Measurements from ENCODE around the gene CGREF1.
"Not testable (repeated sequence)": the region's sequence is repeated elsewhere in the genome, so short reads cannot be mapped to it uniquely, and the experiment has no call there.

Gene CGREF1

DNA sequence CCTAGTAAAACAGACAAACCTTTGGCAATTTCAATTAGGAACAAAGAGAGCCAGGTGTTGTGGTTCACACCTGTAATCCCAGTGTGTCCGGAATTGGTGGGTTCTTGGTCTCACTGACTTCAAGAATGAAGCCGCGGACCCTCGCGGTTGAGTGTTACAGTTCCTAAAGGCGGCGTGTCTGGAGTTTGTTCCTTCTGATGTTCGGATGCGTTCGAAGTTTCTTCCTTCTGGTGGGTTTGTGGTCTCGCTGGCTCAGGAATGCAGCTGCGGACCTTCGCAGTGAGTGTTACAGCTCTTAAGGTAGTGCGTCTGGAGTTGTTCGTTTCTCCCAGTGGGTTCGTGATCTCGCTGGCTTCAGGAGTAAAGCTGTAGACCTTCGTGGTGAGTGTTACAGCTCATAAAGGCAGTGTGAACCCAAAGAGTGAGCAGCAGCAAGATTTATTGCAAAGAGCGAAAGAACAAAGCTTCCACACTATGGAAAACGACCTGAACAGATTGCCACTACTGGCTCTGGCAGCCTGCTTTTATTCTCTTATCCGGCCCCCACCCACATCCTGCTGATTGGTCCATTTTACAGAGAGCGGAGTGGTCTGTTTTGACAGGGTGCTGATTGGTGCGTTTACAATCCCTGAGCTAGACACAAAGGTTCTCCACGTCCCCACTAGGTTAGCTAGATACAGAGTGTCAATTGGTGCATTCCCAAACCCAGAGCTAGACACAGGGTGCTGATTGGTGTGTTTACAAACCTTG, 8.2 kb downstream of the CGREF1 start:
- DNase-seq, result not testable (repeated sequence)

- DNase-seq, result no peak
These were observed 9.8 kb downstream of the CGREF1 start for GRCh38 chr2:27109083-27109482.

DNA sequence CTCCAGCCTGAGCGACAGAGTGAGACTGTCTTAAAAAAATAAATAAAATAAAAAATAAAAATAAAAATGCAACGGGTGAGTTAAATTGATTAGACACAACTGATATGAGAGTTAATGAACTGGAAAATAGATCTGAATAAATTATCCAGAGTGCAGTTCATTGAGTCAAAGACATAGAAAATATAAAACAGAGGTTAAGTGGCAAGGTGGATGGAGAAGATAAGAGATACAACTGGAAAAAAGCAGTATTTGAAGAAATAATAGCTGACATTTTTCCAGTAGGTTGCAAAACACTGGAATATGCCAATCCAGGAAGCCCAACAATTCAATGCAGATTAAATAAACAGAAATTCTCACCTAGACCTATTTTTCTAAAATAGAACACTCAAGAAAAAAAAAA, 10.7 kb downstream of the CGREF1 start:
- no peak for DNase-seq

DNA sequence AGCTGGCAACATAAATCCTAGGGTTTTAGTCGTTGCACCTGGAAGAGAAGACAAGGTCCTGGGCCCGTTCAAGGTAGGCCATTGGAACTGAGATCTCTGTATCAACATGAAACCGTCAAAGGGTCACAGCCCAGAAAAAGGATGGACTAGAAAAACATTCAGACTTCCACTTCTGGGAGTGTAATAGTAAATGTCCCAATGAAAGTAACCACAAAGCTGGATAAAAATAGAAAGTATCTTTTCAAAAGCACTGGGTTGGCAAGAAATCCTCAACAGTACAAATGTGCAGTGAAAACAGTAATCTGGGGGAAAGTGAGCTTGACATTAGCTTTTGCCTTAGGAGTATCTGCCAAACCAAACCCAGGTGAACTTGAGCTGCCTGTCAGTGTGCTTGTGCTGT, 12.9 kb downstream of the CGREF1 start:
- no peak for DNase-seq

DNA sequence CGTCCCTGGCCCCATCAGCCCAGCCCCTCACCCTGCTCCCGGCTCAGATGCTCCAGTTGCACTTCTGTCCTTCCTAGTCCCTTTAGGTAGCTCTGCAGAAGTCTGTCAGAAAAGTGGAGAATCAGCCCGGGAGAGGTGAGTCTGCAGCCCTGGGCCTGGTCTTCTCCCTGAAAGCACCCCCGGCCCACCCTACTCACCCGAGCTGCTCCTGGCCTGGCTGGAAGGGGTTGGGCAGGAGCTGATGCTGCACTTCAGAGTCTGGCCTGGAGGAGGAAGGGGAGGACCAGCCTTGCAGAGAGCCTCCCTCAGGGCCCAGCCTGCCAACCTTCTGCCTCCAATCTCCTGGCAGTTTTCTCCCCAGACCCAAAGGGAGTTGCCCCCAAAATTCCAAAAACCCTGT, 16.6 kb downstream of the CGREF1 start:
- DNase-seq, result no peak

DNA sequence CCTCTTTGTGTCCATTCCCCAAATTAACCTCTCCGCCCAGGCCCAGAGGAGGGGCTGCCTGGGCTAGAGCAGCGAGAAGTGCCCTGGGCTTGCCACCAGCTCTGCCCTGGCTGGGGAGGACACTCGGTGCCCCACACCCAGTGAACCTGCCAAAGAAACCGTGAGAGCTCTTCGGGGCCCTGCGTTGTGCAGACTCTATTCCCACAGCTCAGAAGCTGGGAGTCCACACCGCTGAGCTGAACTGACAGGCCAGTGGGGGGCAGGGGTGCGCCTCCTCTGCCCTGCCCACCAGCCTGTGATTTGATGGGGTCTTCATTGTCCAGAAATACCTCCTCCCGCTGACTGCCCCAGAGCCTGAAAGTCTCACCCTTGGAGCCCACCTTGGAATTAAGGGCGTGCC, 18.9 kb downstream of the CGREF1 start:
- DNase-seq, result no peak

GRCh38 chr2:27099334-27099955, 19.5 kb downstream of the CGREF1 start:
- DNase-seq, result no peak

GRCh38 chr2:27097341-27097740, 21.6 kb downstream of the CGREF1 start:
- no peak for DNase-seq

DNA sequence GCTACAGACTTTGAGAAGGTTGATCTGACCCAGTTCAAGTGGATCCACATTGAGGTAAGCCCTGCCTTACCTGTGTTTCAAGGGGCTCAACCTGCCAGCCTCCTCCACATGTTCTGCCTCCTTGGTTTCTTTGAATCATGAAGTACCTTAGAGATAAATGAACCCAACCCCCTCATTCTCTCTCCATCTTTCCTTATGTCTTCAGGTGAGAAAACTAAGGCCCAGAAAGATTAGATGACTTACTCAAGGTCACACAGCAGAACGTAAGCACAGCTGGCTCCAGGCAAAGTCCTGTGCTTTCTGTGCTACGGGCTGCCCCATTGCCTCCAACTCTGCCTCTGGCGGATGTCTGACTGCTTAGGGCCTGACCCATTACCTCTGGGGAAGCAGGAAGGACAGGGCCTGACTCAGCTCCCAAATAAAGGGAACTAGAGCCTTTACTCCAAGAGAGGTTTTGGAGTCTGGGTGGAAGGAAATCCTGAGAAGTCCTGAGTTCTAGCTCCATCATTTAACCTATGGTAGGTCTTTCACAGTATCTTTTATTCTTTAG, 22.1 kb downstream of the CGREF1 start:
- DNase-seq, result no peak

GRCh38 chr2:27095745-27096651, 22.9 kb downstream of the CGREF1 start:
- no peak for DNase-seq

- DNase-seq, result no peak
These were observed 23.5 kb downstream of the CGREF1 start for GRCh38 chr2:27095427-27095744.

DNA sequence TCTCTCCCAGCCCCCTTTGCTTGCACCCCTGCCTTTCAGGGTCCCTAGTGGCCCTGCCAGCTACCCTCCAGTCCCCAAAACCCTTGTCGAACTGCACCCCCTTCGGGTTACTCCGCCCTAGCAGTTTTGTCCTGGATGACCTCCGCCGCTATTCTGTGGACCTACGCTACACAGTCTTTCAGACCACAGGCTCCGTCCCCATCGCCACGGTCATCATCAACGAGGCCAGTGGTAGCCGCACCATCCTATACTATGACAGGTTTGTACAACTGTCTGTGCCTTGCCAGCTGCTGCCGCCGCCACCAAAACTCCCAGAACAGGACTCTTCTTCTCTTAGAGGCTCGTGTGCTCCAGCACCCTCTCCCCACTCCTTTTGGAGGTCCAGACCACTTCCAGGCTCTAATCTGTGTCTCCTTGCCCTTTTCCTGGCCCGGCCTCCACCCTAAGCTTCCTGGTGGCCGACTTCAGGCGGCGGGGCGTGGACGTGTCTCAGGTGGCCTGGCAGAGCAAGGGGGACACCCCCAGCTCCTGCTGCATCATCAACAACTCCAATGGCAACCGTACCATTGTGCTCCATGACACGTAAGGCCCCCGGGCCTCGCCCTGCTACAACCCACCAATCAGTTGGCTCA, 24.5 kb downstream of the CGREF1 start:
- DNase-seq, result no peak

DNA sequence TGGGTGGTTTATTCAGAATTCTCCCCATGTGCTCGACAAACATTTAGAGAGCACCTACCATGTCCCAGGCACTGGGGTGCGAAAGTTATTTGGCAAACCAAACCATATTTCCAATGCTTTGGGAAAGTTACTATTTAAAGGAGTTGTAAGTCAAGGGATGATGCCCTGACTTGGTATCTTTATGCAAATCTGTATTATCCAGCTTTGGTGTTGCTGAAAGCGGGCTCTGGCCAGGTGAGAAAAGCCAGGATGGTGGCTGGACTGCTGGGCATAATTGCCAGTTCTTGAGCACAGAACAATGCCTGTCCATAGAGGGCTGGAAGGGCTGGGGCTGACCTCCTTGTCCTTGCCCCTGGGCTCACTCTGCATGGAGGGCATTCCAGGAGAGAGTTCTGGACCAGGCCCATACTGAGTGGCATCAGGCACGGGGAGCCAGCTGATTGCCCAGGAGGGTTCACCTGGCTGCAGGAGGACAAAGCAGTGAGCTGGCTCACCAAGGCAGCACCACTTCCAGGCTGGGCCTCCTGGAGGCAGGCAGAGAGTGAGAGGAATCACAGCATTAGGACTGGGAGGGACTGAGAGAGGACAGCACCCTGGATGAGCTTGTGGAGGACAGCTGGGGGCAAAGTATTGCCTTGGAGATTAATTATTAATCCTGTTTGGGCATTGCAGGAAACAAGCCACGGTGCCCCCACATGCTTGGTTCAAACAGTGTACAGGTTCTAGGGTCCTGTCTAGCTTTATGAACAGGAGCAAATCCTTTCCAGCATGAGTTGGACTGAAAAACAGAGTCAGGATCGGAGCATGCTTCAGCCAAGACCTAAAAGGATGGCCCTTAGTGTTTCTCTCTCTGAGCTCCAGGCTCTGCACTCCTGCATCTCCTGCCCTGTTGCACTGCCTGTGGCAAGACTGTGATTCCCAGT, 25.2 kb downstream of the CGREF1 start:
- no peak for DNase-seq

DNA sequence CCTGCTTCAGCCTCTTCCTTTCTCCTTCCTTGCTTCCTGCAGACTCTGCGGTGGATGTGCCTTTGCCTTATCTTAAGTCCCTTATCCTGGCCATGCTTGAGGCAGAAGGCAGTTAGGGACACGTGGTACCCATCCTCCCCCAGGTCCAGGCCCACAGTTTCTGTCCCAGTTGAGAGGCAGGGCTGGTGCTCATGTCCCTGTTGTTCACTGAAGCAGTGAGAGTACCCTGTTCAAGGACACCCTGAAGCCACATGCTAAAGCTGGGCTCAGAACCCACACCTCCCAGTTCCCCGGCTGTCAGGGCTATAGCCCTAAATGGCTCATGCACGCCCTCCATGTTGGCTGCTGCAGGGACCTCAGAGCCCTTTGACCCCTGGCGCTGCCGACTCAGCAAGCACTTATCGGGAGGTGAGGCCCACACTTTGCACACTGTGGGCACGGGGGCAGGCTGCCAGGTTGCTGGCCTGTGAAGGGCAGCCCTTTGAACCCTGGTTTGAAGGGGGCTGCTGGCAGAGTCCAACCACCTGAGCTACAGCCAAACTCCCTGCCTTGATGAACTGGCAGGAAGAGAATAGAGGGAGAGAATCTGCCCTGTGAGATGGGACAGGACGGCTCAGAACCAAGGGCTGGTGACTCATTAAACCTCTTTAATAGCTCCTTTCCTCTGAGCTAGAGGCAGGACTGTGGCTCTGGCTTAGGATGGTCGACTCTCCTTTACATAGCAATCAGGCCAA, 26.1 kb downstream of the CGREF1 start:
- no peak for DNase-seq

- peak; percentile 33 for DNase-seq
These were observed 26.9 kb downstream of the CGREF1 start for GRCh38 chr2:27091746-27092695.

DNA sequence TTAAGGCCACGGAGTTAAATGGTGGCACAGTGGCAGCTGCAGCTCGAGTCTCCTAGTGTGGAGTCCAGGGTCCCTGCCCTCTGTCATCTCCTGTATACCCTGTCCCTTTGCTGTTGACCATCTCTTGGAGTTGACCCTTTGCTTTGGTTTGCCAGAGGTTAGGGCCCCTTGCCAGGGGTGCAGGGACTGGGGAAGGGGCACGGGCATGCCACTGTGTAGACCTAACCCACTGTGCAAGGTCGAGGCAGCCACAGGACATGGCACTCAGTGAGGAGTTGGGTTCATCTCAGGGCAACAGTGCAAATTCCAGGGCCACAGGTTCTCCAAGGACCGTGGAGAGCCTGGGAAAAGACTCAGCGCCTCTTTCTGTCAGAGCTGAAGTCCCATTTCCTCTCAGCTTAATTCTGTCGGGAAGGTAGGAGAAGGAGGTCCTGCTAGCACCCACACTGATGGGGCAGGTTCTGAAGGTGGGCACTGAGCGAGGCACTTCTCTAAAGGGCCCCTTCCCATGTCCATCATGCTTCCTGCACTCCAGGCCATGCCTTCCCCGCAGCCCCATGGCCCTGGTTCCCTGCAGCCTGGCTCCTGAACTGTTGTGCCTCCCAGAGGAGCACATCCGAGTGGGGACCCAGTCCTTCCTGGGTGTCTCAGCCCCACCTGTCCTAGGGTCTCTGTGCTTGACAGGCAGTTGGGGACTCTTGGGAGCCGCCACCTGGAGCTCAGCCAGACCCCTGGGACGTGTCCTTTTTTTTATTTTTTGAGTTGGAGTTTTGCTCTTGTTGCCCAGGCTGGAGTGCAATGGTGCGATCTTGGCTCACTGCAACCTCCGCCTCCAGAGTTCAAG, 29.6 kb downstream of the CGREF1 start:
- no peak for DNase-seq

- no peak for DNase-seq
These were observed 30.3 kb downstream of the CGREF1 start for GRCh38 chr2:27088634-27089033.

DNA sequence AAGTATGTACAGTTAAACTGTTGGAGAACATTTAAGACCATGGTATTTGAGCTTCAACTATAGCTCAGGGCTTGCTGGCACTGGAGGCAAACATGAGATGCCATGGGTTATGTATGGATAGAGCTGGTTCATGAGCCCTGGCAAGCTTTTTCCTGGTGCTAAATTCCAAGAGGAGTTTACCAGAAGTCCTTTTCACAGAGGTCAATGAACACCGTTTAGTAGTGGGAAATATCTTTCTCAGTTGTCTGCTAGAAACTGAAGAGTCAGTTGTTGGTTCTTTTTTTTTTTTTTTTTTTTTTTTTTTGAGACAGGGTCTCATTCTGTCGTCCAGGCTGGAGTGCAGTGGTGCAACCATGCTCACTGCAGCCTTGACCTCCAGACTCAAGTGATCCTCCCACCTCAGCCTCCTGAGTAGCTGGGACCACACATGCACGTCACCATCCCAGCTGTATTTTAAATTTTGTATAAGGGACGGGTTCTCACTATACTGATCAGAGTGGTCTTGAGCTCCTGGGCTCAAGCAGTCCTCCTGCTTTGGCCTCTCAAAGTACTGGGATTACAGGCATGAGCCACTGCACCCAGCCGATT, 31.0 kb downstream of the CGREF1 start:
- no peak for DNase-seq
